ES-I3 (cell line): Measurements from ENCODE around the gene USP32.

Experiments
- H3K36me3 ChIP-seq: 2 replicates; pipeline ENCODE4 v1.6.1; 2013; ENCODE audit warnings: mild to moderate bottlenecking, low read length, control low read depth, moderate library complexity; ENCODE audit not compliant: insufficient read depth
- H3K4me1 ChIP-seq: 2 replicates; pipeline ENCODE4 v1.6.1; 2013; ENCODE audit warnings: mild to moderate bottlenecking, control low read depth, low read length; ENCODE audit not compliant: insufficient read depth
- H3K9ac ChIP-seq: 2 replicates; pipeline ENCODE4 v1.6.1; 2013; ENCODE audit warnings: low read depth, mild to moderate bottlenecking, low read length, moderate library complexity
- H3K9me3 ChIP-seq: 2 replicates; pipeline ENCODE4 v1.6.1; 2013; ENCODE audit warnings: mild to moderate bottlenecking, low read length, moderate library complexity; ENCODE audit not compliant: control insufficient read depth, insufficient read depth

Gene USP32

GRCh38 chr17:60369727-60370126 is 22.2 kb downstream of the USP32 start:
- Histone ChIP-seq H3K9ac (no peak overlapping the region), H3K4me1 (peaks cover 27% of the 10 kb centered on the region), H3K36me3 (no peaks in the 10 kb centered on the region), H3K9me3 (no peaks in the 10 kb centered on the region)

GRCh38 chr17:60363700-60364405 is 28.1 kb downstream of the USP32 start:
- Histone ChIP-seq H3K9me3 (no peaks in the 10 kb centered on the region), H3K9ac (no peak overlapping the region), H3K4me1 (peaks cover 8% of the 10 kb centered on the region; the same call in 1 of the 2 replicates), H3K36me3 (no peaks in the 10 kb centered on the region)

- Histone ChIP-seq H3K4me1 (no peaks in the 10 kb centered on the region), H3K36me3 (no peaks in the 10 kb centered on the region), H3K9me3 (no peaks in the 10 kb centered on the region), H3K9ac (no peak overlapping the region)
These were observed 29.6 kb downstream of the USP32 start for GRCh38 chr17:60362329-60362728.

- Histone ChIP-seq H3K36me3 (no peaks in the 10 kb centered on the region), H3K9me3 (no peaks in the 10 kb centered on the region), H3K9ac (no peak overlapping the region), H3K4me1 (no peaks in the 10 kb centered on the region)
These were observed 30.0 kb downstream of the USP32 start for GRCh38 chr17:60361889-60362288.

GRCh38 chr17:60359415-60359814 is 32.5 kb downstream of the USP32 start:
- no peak overlapping the region for H3K9ac ChIP-seq

GRCh38 chr17:60358606-60359225 is 33.2 kb downstream of the USP32 start:
- Histone ChIP-seq H3K4me1 (peaks cover 6% of the 10 kb centered on the region), H3K9ac (no peak overlapping the region), H3K9me3 (no peaks in the 10 kb centered on the region), H3K36me3 (no peaks in the 10 kb centered on the region)

More at GRCh38 chr17:60359415-60359814, 32.5 kb downstream of the USP32 start:
- H3K4me1 ChIP-seq: peaks cover 6% of the 10 kb centered on the region
- no peaks in the 10 kb centered on the region for H3K9me3 ChIP-seq
- H3K36me3 ChIP-seq: no peaks in the 10 kb centered on the region

- Histone ChIP-seq H3K36me3 (no peaks in the 10 kb centered on the region), H3K4me1 (peaks cover 10% of the 10 kb centered on the region), H3K9ac (no peak overlapping the region), H3K9me3 (no peaks in the 10 kb centered on the region)
These were observed 35.0 kb downstream of the USP32 start for GRCh38 chr17:60356940-60357339.

GRCh38 chr17:60355663-60356594 is 36.0 kb downstream of the USP32 start:
- Histone ChIP-seq H3K9ac (no peak overlapping the region), H3K36me3 (no peaks in the 10 kb centered on the region), H3K4me1 (peaks cover 10% of the 10 kb centered on the region), H3K9me3 (no peaks in the 10 kb centered on the region)

GRCh38 chr17:60354223-60354622 is 37.7 kb downstream of the USP32 start:
- peaks cover 10% of the 10 kb centered on the region for H3K4me1 ChIP-seq
- no peaks in the 10 kb centered on the region for H3K9me3 ChIP-seq
- H3K36me3 ChIP-seq: no peaks in the 10 kb centered on the region; the same call in 1 of the 2 replicates
- no peak overlapping the region for H3K9ac ChIP-seq

- Histone ChIP-seq H3K9me3 (no peaks in the 10 kb centered on the region), H3K36me3 (no peaks in the 10 kb centered on the region; the same call in 1 of the 2 replicates), H3K4me1 (peaks cover 10% of the 10 kb centered on the region), H3K9ac (no peak overlapping the region)
These were observed 38.2 kb downstream of the USP32 start for GRCh38 chr17:60353773-60354172.

GRCh38 chr17:60352569-60352968 is 39.4 kb downstream of the USP32 start:
- no peaks in the 10 kb centered on the region; the same call in 1 of the 2 replicates for H3K36me3 ChIP-seq
- H3K4me1 ChIP-seq: peaks cover 10% of the 10 kb centered on the region
- H3K9ac ChIP-seq: no peak overlapping the region
- no peaks in the 10 kb centered on the region for H3K9me3 ChIP-seq

- H3K9ac ChIP-seq: no peak overlapping the region
These were observed 39.9 kb downstream of the USP32 start for GRCh38 chr17:60352071-60352470.

GRCh38 chr17:60351012-60351695 is 40.8 kb downstream of the USP32 start:
- H3K36me3 ChIP-seq: no peaks in the 10 kb centered on the region; the same call in 1 of the 2 replicates
- H3K9me3 ChIP-seq: no peaks in the 10 kb centered on the region
- H3K4me1 ChIP-seq: peaks cover 8% of the 10 kb centered on the region
- no peak overlapping the region for H3K9ac ChIP-seq

More at GRCh38 chr17:60352071-60352470, 39.9 kb downstream of the USP32 start:
- no peaks in the 10 kb centered on the region for H3K9me3 ChIP-seq
- no peaks in the 10 kb centered on the region; the same call in 1 of the 2 replicates for H3K36me3 ChIP-seq
- peaks cover 10% of the 10 kb centered on the region for H3K4me1 ChIP-seq

- Histone ChIP-seq H3K9ac (no peak overlapping the region), H3K4me1 (0 out of 2 replicates have a peak, but pooled peaks cover 4% of the 10 kb centered on the region), H3K36me3 (no peaks in the 10 kb centered on the region; the same call in 1 of the 2 replicates), H3K9me3 (no peaks in the 10 kb centered on the region)
These were observed 43.3 kb downstream of the USP32 start for GRCh38 chr17:60348616-60349015.
